HG03432 (cell line): ENCODE data around the gene CHRNA4.
"Not testable (repeated sequence)": the region's sequence is repeated elsewhere in the genome, so short reads cannot be mapped to it uniquely, and the experiment has no call there.

Experiments
- ATAC-seq: cut with Tn5 transposase; IDR thresholded peaks from one replicate; pipeline ENCODE4 v1.9.1; 2021; ENCODE audit warnings: mild to moderate bottlenecking, moderate library complexity; ENCODE audit not compliant: unreplicated experiment

Gene CHRNA4

GRCh38 chr20:63311833-63312243 is 49.3 kb downstream of the CHRNA4 start:
- no peak for ATAC-seq

GRCh38 chr20:63311186-63311832 is 49.8 kb downstream of the CHRNA4 start:
- ATAC-seq: no peak

GRCh38 chr20:63310265-63310991 is 50.7 kb downstream of the CHRNA4 start:
- no peak for ATAC-seq

GRCh38 chr20:63309261-63310071 is 51.7 kb downstream of the CHRNA4 start:
- no peak for ATAC-seq

GRCh38 chr20:63308218-63308911 is 52.8 kb downstream of the CHRNA4 start:
- ATAC-seq: no peak

GRCh38 chr20:63307538-63308217 is 53.5 kb downstream of the CHRNA4 start:
- ATAC-seq: no peak

GRCh38 chr20:63306673-63307537 is 54.2 kb downstream of the CHRNA4 start:
- ATAC-seq: no peak

GRCh38 chr20:63305933-63306672 is 55.0 kb downstream of the CHRNA4 start:
- not testable (repeated sequence) for ATAC-seq

GRCh38 chr20:63305393-63305792 is 55.8 kb downstream of the CHRNA4 start:
- ATAC-seq: no peak

GRCh38 chr20:63303095-63303666 is 58.0 kb downstream of the CHRNA4 start:
- ATAC-seq: no peak

GRCh38 chr20:63301671-63302070 is 59.5 kb downstream of the CHRNA4 start:
- no peak for ATAC-seq

GRCh38 chr20:63298731-63299312 is 62.3 kb downstream of the CHRNA4 start:
- no peak for ATAC-seq

- ATAC-seq: no peak
Measured at GRCh38 chr20:63297796-63298572, 63.2 kb downstream of the CHRNA4 start.

GRCh38 chr20:63297371-63297781 is 63.8 kb downstream of the CHRNA4 start:
- no peak for ATAC-seq

- no peak for ATAC-seq
Measured at GRCh38 chr20:63296531-63297299, 64.4 kb downstream of the CHRNA4 start.

- ATAC-seq: no peak
Measured at GRCh38 chr20:63295846-63296245, 65.3 kb downstream of the CHRNA4 start.

- no peak for ATAC-seq
Measured at GRCh38 chr20:63295422-63295821, 65.7 kb downstream of the CHRNA4 start.
